Kidney epithelial cell (primary cell): ENCODE measurements around the gene SND1. TPM values are rescaled to one million over a fixed set of nuclear protein-coding genes. Genes with fewer than 3 reads are reported as not detected.

ENCODE experiments used
- DNase-seq: peaks from one replicate; pipeline ENCODE4 v3.0.0-alpha.2; 2010; ENCODE audit warnings: low read depth
- H3K27me3 ChIP-seq: 2 replicates; pipeline ENCODE4 v1.6.0; 2011; ENCODE audit warnings: low read length; ENCODE audit not compliant: control insufficient read depth, insufficient read depth
- H3K36me3 ChIP-seq: 2 replicates; pipeline ENCODE4 v1.5.1; 2011; ENCODE audit warnings: low read length; ENCODE audit not compliant: control insufficient read depth, insufficient read depth
- H3K4me3 ChIP-seq: 2 replicates; pipeline ENCODE4 v1.5.1; 2011; ENCODE audit warnings: low read depth, mild to moderate bottlenecking, control low read depth, low read length
- total RNA-seq: library from RNA; depleted of rRNA; stranded (reverse); fragments of >200 nt; gene quantifications from 2 replicates; pipeline ENCODE4 v1.2.3, GENCODE V29; 2015
- TF ChIP-seq, protein P1 (sequence below): IDR thresholded peaks from 2 replicates; pipeline ENCODE4 v1.5.1; 2011; ENCODE audit warnings: mild to moderate bottlenecking, moderate library complexity, low read length, control low read depth, inconsistent platforms; ENCODE audit not compliant: insufficient read depth, poor library complexity, severe bottlenecking

The SND1 gene
- total RNA-seq, 1 donor from 2014 or later, result 257 TPM

DNA sequence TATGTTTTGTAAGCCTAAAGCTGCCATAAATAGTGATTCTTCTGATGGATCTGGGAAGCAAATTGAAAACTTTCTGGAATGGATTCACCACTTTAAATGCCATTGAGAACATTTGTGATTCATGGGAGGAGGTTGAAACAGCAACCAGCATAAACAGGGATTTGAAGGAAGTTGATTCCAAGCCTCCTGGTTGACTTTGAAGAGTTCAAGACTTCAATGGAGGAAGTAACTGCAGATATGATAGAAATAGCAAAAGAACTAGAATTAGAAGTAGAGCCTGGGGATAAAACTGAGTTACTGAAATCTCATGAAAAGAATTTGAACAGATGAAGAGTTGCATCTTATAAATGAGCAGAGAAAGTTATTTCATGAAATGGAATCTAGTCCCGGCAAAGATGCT lies 280.1 kb downstream of the SND1 start:
- Histone ChIP-seq H3K36me3 (peaks cover 2% of the 10 kb centered on the region), H3K27me3 (no peaks in the 10 kb centered on the region), H3K4me3 (no peak overlapping the region)
- DNase-seq, result no peak
- TF ChIP-seq, protein P1, sequence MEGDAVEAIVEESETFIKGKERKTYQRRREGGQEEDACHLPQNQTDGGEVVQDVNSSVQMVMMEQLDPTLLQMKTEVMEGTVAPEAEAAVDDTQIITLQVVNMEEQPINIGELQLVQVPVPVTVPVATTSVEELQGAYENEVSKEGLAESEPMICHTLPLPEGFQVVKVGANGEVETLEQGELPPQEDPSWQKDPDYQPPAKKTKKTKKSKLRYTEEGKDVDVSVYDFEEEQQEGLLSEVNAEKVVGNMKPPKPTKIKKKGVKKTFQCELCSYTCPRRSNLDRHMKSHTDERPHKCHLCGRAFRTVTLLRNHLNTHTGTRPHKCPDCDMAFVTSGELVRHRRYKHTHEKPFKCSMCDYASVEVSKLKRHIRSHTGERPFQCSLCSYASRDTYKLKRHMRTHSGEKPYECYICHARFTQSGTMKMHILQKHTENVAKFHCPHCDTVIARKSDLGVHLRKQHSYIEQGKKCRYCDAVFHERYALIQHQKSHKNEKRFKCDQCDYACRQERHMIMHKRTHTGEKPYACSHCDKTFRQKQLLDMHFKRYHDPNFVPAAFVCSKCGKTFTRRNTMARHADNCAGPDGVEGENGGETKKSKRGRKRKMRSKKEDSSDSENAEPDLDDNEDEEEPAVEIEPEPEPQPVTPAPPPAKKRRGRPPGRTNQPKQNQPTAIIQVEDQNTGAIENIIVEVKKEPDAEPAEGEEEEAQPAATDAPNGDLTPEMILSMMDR, result no peak

DNA sequence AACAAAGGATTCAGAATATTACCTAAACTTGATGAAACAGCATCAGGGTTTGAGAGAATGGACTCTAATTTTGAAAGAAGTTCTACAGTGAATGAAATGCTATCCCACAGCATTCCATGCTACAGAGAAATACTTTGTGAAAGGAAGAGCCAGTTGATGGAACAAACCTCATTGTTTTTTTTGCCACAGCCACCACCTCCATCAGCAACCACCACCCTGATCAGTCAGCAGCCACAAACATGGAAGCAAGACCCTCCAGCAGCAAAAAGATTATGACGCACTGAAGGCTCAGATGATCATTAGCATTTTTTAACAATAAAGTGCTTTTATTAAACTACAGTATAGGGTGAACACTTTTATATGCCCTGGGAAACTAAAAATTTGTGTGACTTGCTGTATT lies 280.5 kb downstream of the SND1 start:
- Histone ChIP-seq H3K4me3 (no peak overlapping the region), H3K36me3 (peaks cover 2% of the 10 kb centered on the region), H3K27me3 (no peaks in the 10 kb centered on the region)
- TF ChIP-seq, protein P1, result no peak
- DNase-seq, result no peak

DNA sequence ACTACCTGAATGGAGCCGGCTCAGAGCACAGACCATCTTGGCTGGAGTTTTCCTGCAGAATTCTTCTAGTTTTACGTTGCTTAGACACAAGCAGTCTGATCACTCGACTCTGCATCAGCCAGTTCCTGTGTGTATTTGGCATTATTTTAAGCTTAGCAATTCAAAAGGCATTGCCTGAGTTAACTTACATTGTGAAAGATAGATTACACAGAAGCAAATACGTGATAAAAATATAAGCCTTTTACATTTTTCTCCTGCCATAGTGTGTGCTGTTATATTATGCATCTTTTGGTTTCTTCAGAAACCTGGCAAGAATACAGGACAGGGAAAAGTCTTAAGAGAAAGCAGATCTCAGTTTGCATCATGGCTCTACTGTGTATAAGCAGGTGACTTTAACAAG lies 281.2 kb downstream of the SND1 start:
- no peak overlapping the region for H3K4me3 ChIP-seq
- no peak for DNase-seq
- H3K36me3 ChIP-seq, result peaks cover 2% of the 10 kb centered on the region
- no peaks in the 10 kb centered on the region for H3K27me3 ChIP-seq
- TF ChIP-seq, protein P1, result no peak

DNA sequence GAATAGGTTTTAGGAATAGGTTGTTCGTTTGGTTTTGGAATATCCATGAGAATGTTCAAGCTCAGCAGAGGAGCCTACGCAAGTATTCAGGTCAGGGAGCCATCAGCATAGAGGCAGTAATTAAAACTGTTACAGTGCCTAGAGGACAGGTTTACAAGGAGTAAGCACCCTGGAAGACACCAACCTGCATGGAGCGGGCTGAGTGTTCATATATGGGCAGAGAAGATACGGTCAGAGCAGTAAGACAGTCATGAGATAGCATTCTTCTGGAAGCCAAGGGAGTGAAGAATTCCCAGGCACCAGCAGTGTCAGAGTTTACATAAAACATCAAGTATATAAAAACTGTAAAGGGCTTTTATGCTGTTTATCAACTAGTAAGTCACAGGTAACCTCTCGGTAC lies 282.7 kb downstream of the SND1 start:
- Histone ChIP-seq H3K4me3 (no peak overlapping the region), H3K27me3 (no peaks in the 10 kb centered on the region), H3K36me3 (no peaks in the 10 kb centered on the region)
- DNase-seq, result no peak
- TF ChIP-seq, protein P1, result no peak

DNA sequence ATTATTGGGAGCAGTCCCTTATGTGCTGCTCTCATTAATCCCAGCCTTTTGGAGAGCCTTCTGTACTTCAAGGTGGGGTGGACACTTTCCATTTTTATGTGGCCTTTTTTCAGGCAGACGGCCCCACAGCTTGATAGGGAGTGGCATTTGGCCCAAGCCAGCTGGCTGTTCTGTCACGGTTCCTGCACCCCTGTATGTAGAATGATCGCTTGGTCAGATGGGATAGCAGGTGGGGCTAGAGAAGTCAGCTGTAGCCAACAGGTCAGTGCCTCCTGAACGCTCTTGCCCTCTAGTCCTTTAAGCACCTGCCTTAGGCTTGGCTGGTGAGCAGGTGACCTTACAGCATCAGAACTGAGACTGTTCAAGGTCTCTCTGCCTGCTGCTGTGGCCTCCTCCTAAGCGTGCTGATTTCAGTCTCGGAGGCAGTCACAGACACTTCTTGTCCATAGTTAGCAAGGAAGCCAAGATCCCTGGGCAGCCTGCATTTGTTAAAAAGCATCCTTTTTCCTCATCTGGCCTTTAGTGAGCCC lies 283.9 kb downstream of the SND1 start:
- Histone ChIP-seq H3K4me3 (no peak overlapping the region), H3K27me3 (no peaks in the 10 kb centered on the region), H3K36me3 (no peaks in the 10 kb centered on the region)
- TF ChIP-seq, protein P1, result no peak
- DNase-seq, result no peak

DNA sequence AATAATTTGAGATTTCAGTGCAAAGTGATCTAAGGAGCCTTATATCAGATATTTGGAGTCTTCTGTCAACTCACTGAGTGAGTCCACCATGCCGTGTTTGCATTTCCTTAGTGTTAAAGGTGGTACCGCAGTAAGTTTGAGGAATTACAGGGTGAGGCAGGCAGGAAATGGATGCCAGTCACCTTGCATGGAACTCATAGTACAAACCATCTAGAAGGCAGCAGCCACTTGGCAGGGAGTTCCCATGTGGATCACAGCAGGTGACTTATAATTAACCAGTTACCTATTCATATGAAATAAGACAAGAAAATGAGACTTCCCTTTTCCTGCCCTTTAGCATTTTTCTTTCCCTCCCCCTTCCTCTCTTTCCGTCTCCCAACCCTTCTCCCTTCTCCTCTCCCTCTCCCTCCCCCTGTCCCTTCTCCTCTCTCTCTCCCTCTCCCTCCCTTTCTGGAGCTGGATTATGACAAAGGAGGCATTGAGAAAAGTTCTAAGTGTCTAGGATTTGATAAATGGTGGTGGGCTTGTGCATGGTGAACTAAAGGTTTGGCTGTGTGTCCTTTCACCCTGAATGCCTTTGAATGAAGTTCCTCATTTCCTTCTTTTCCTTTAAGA lies 285.2 kb downstream of the SND1 start:
- DNase-seq, result no peak
- H3K27me3 ChIP-seq, result no peaks in the 10 kb centered on the region
- TF ChIP-seq, protein P1, result no peak
- H3K36me3 ChIP-seq, result no peaks in the 10 kb centered on the region
- H3K4me3 ChIP-seq, result no peak overlapping the region
